WTC11 (cell line): ENCODE measurements around the gene INPP5A.

Experiments used
- CREB1 ChIP-seq: sonication (generic); formaldehyde crosslinking; IDR thresholded peaks from 2 replicates; pipeline ENCODE4 v1.8.0; 2023; ENCODE audit warnings: mild to moderate bottlenecking, missing genetic modification reagents
- ESRRA ChIP-seq: sonication (generic); formaldehyde crosslinking; IDR thresholded peaks from 2 replicates; pipeline ENCODE4 v1.8.1; 2022; ENCODE audit warnings: mild to moderate bottlenecking, missing genetic modification reagents, borderline replicate concordance
- FOXK1 ChIP-seq: sonication (generic); formaldehyde crosslinking; IDR thresholded peaks from 2 replicates; pipeline ENCODE4 v1.8.0; 2022; ENCODE audit warnings: mild to moderate bottlenecking, moderate library complexity, missing genetic modification reagents
- SMAD4 ChIP-seq: sonication (generic); formaldehyde crosslinking; IDR thresholded peaks from 2 replicates; pipeline ENCODE4 v1.8.0; 2022; ENCODE audit warnings: mild to moderate bottlenecking, missing genetic modification reagents
- SP1 ChIP-seq: sonication (generic); formaldehyde crosslinking; conservative IDR thresholded peaks from 2 replicates; pipeline ENCODE4 v1.8.1; 2022; ENCODE audit warnings: missing genetic modification reagents
- TEAD4 ChIP-seq: sonication (generic); formaldehyde crosslinking; IDR thresholded peaks from 2 replicates; pipeline ENCODE4 v1.8.0; 2022; ENCODE audit warnings: mild to moderate bottlenecking, missing genetic modification reagents
- TP53 ChIP-seq: sonication (generic); formaldehyde crosslinking; IDR thresholded peaks from 2 replicates; pipeline ENCODE4 v1.8.1; 2023; ENCODE audit warnings: mild to moderate bottlenecking, missing genetic modification reagents
- TF ChIP-seq, protein P1 (sequence below): fragments of 200-600 bp; IDR thresholded peaks from 2 replicates; pipeline ENCODE4 v1.8.0; 2022; ENCODE audit warnings: antibody characterized with exemption
- TF ChIP-seq, protein P2 (sequence below): sonication (generic); formaldehyde crosslinking; conservative IDR thresholded peaks from 2 replicates; pipeline ENCODE4 v1.8.1; 2022; ENCODE audit warnings: mild to moderate bottlenecking, missing genetic modification reagents
- TF ChIP-seq, protein P3 (sequence below): fragments of 250-450 bp; sonication (Bioruptor Pico); IDR thresholded peaks from 2 replicates; pipeline ENCODE4 v2.1.2; 2022; ENCODE audit warnings: mild to moderate bottlenecking, moderate library complexity
- TF ChIP-seq, protein P4 (sequence below): sonication (generic); formaldehyde crosslinking; IDR thresholded peaks from 2 replicates; pipeline ENCODE4 v1.8.0; 2023; ENCODE audit warnings: missing genetic modification reagents, mild to moderate bottlenecking, borderline replicate concordance
- TF ChIP-seq, protein P5 (sequence below): sonication (generic); formaldehyde crosslinking; IDR thresholded peaks from 2 replicates; pipeline ENCODE4 v1.8.1; 2023; ENCODE audit warnings: mild to moderate bottlenecking, missing genetic modification reagents

DNA sequence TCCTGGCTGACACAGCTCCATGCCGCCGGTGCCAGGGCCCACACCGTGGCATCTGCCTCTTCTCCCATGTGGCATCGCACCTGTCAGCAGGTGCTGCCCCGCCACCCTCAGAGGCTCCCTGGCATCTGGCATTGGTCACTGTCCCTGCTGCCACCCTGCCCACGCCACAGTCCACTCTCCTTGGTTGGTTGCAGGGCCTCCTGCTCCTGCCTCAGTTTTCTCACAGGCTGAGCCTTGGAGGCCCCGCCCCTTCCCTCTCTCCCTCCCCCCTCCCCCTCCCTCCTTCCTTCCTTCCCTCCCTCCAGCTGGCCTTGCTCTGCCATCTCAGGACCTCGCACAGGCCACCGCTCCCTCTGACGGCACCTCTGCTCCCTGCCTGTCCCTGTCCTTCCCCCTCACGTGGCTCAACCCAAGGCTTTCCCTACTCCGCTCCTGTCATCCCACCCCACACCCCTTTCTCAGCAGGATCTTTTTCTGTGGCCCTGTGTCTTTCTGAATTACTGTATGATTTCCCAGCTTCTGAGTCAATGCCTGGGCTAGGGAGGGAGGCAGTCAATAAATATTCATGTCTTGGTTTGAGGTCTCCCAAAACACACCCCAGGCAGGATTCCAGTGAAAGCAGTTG lies 87.4 kb downstream of the INPP5A start:
- TF ChIP-seq FOXK1 (CRISPR knock-in tag), result no peak
- TF ChIP-seq, protein P1, sequence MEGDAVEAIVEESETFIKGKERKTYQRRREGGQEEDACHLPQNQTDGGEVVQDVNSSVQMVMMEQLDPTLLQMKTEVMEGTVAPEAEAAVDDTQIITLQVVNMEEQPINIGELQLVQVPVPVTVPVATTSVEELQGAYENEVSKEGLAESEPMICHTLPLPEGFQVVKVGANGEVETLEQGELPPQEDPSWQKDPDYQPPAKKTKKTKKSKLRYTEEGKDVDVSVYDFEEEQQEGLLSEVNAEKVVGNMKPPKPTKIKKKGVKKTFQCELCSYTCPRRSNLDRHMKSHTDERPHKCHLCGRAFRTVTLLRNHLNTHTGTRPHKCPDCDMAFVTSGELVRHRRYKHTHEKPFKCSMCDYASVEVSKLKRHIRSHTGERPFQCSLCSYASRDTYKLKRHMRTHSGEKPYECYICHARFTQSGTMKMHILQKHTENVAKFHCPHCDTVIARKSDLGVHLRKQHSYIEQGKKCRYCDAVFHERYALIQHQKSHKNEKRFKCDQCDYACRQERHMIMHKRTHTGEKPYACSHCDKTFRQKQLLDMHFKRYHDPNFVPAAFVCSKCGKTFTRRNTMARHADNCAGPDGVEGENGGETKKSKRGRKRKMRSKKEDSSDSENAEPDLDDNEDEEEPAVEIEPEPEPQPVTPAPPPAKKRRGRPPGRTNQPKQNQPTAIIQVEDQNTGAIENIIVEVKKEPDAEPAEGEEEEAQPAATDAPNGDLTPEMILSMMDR, result no peak
- TF ChIP-seq CREB1 (CRISPR knock-in tag), result no peak
- TF ChIP-seq, protein P2, sequence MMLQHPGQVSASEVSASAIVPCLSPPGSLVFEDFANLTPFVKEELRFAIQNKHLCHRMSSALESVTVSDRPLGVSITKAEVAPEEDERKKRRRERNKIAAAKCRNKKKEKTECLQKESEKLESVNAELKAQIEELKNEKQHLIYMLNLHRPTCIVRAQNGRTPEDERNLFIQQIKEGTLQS (CRISPR knock-in tag), result no peak
- TF ChIP-seq, protein P3, sequence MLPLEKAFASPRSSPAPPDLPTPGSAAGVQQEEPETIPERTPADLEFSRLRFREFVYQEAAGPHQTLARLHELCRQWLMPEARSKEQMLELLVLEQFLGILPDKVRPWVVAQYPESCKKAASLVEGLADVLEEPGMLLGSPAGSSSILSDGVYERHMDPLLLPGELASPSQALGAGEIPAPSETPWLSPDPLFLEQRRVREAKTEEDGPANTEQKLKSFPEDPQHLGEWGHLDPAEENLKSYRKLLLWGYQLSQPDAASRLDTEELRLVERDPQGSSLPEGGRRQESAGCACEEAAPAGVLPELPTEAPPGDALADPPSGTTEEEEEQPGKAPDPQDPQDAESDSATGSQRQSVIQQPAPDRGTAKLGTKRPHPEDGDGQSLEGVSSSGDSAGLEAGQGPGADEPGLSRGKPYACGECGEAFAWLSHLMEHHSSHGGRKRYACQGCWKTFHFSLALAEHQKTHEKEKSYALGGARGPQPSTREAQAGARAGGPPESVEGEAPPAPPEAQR (CRISPR knock-in tag), result no peak
- TF ChIP-seq, protein P4, sequence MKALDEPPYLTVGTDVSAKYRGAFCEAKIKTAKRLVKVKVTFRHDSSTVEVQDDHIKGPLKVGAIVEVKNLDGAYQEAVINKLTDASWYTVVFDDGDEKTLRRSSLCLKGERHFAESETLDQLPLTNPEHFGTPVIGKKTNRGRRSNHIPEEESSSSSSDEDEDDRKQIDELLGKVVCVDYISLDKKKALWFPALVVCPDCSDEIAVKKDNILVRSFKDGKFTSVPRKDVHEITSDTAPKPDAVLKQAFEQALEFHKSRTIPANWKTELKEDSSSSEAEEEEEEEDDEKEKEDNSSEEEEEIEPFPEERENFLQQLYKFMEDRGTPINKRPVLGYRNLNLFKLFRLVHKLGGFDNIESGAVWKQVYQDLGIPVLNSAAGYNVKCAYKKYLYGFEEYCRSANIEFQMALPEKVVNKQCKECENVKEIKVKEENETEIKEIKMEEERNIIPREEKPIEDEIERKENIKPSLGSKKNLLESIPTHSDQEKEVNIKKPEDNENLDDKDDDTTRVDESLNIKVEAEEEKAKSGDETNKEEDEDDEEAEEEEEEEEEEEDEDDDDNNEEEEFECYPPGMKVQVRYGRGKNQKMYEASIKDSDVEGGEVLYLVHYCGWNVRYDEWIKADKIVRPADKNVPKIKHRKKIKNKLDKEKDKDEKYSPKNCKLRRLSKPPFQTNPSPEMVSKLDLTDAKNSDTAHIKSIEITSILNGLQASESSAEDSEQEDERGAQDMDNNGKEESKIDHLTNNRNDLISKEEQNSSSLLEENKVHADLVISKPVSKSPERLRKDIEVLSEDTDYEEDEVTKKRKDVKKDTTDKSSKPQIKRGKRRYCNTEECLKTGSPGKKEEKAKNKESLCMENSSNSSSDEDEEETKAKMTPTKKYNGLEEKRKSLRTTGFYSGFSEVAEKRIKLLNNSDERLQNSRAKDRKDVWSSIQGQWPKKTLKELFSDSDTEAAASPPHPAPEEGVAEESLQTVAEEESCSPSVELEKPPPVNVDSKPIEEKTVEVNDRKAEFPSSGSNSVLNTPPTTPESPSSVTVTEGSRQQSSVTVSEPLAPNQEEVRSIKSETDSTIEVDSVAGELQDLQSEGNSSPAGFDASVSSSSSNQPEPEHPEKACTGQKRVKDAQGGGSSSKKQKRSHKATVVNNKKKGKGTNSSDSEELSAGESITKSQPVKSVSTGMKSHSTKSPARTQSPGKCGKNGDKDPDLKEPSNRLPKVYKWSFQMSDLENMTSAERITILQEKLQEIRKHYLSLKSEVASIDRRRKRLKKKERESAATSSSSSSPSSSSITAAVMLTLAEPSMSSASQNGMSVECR (CRISPR knock-in tag), result no peak
- no peak for TF ChIP-seq ESRRA (CRISPR knock-in tag)
- TF ChIP-seq TEAD4 (CRISPR knock-in tag), result no peak
- TF ChIP-seq TP53 (CRISPR knock-in tag), result no peak
- TF ChIP-seq SP1 (CRISPR knock-in tag), result no peak
- TF ChIP-seq, protein P5, sequence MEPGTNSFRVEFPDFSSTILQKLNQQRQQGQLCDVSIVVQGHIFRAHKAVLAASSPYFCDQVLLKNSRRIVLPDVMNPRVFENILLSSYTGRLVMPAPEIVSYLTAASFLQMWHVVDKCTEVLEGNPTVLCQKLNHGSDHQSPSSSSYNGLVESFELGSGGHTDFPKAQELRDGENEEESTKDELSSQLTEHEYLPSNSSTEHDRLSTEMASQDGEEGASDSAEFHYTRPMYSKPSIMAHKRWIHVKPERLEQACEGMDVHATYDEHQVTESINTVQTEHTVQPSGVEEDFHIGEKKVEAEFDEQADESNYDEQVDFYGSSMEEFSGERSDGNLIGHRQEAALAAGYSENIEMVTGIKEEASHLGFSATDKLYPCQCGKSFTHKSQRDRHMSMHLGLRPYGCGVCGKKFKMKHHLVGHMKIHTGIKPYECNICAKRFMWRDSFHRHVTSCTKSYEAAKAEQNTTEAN (CRISPR knock-in tag), result no peak
- TF ChIP-seq SMAD4, result no peak
